ENCODE results near the gene BRPF3. TPM values are rescaled to one million over a fixed set of nuclear protein-coding genes. Genes with fewer than 3 reads are reported as not detected.

BRPF3 gene
- total RNA-seq (2021) (30.4 to 32.2 TPM (median 31.3 TPM) in 3 replicates), Bru-seq, nascent RNA (percentile 79 among the genes with signal in this experiment)
- long read RNA-seq, experiment 1, full-length matches to known transcripts: 38 of 127 reads
- long read RNA-seq, experiment 1, partial matches to known transcripts: 34 of 127 reads
- long read RNA-seq, experiment 1, other reads (novel, unspliced or antisense): 55 of 127 reads
- long read RNA-seq, experiment 2, partial matches to known transcripts: 15 of 39 reads
- long read RNA-seq, experiment 2, other reads (novel, unspliced or antisense): 22 of 39 reads
- long read RNA-seq, experiment 3: 0 reads

DNA sequence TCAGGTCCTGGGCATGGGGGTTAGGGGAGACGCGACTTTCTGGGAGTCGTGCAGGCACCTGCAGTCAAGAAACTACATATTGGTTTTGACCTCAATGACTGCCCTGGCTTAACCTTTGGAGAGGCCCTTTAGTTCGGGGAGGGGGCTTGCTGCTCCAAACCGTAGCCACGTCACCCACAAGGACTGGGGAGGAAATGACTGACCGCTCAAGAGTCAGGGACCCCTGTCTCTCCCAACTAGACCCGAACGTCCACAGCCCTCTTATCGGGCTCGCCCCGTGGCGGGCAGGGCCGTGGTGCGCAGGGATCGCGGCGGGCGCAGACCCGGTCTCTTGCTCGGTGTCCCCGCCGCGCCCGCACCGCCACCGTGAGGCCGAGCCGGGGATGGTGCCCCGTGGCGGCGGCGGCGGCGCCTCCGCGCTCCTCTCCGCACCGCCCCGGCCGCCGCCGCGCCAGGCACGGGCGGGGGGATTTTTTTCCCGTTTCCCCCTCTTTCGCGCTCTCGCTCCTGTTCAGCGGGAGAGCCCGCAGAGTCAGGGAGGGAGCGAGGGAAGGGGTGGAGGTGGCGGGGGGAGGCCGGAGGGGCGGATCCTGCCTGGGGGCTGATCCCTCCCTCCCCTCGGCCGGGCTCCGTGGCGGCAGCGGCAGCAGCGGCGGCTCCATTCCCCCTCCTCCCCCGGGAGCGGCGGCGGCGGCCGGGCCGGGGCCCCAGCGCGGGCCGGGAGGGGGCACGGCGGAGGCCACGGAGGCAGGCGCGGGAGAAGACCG is at the start of gene BRPF3:
Gene BRPF3 (plus strand): TSS at position 632 of the 767 bp plus-strand sequence. CDS start 3,579 bp downstream, outside the sequence.
- H3K4me1 Mint-ChIP-seq: peaks cover 25% of the 10 kb centered on the region
- ChIA-PET CTCF (interaction anchor here (1.4 to 1.8 kb wide), 3 partner anchors 57 to 164 kb away, joined by 4 to 15 read pairs (median 13); no protein-coding TSS in a partner anchor), POLR2A (no interaction called here)
- ATAC-seq (peak; percentile 48), DNase-seq (ENCODE audit: low spot score) (peak; percentile 80)
- no peaks in the 10 kb centered on the region for H3K9me3 Mint-ChIP-seq
- peaks cover 16% of the 10 kb centered on the region for H3K36me3 Mint-ChIP-seq
- H3K4me3 Mint-ChIP-seq: peak within 1 kb of the TSS; percentile 81
- peak within 1 kb of the TSS; percentile 64 for H3K27ac Mint-ChIP-seq
- no peaks in the 10 kb centered on the region; the same call in 1 of the 2 replicates for H3K27me3 Mint-ChIP-seq (ENCODE audit: low read depth)
- TF ChIP-seq, protein P1, sequence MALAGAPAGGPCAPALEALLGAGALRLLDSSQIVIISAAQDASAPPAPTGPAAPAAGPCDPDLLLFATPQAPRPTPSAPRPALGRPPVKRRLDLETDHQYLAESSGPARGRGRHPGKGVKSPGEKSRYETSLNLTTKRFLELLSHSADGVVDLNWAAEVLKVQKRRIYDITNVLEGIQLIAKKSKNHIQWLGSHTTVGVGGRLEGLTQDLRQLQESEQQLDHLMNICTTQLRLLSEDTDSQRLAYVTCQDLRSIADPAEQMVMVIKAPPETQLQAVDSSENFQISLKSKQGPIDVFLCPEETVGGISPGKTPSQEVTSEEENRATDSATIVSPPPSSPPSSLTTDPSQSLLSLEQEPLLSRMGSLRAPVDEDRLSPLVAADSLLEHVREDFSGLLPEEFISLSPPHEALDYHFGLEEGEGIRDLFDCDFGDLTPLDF (CRISPR knock-in tag; IDR thresholded peaks at IDR 0.05): no peak
- TF ChIP-seq, protein P2, sequence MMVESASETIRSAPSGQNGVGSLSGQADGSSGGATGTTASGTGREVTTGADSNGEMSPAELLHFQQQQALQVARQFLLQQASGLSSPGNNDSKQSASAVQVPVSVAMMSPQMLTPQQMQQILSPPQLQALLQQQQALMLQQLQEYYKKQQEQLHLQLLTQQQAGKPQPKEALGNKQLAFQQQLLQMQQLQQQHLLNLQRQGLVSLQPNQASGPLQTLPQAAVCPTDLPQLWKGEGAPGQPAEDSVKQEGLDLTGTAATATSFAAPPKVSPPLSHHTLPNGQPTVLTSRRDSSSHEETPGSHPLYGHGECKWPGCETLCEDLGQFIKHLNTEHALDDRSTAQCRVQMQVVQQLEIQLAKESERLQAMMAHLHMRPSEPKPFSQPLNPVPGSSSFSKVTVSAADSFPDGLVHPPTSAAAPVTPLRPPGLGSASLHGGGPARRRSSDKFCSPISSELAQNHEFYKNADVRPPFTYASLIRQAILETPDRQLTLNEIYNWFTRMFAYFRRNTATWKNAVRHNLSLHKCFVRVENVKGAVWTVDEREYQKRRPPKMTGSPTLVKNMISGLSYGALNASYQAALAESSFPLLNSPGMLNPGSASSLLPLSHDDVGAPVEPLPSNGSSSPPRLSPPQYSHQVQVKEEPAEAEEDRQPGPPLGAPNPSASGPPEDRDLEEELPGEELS (CRISPR knock-in tag; IDR thresholded peaks at IDR 0.05): peak; percentile 63
- TF ChIP-seq, protein P3, sequence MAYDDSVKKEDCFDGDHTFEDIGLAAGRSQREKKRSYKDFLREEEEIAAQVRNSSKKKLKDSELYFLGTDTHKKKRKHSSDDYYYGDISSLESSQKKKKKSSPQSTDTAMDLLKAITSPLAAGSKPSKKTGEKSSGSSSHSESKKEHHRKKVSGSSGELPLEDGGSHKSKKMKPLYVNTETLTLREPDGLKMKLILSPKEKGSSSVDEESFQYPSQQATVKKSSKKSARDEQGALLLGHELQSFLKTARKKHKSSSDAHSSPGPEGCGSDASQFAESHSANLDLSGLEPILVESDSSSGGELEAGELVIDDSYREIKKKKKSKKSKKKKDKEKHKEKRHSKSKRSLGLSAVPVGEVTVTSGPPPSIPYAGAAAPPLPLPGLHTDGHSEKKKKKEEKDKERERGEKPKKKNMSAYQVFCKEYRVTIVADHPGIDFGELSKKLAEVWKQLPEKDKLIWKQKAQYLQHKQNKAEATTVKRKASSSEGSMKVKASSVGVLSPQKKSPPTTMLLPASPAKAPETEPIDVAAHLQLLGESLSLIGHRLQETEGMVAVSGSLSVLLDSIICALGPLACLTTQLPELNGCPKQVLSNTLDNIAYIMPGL (CRISPR knock-in tag; IDR thresholded peaks at IDR 0.05): 0 out of 2 replicates have a peak, but pooled peaks have one; percentile 75
- TF ChIP-seq FOXP1 (CRISPR knock-in tag; IDR thresholded peaks at IDR 0.05; ENCODE audit: borderline replicate concordance) (peak; percentile 41; the same call in 1 of the 2 replicates), CREM (CRISPR knock-in tag; IDR thresholded peaks at IDR 0.05) (0 out of 2 replicates have a peak, but pooled peaks have one; percentile 25), ETV6 (CRISPR knock-in tag; IDR thresholded peaks at IDR 0.05) (peak; percentile 50; the same call in 1 of the 2 replicates), FOXK1 (CRISPR knock-in tag; IDR thresholded peaks at IDR 0.05) (peak; percentile 23; the same call in 1 of the 2 replicates), SP1 (CRISPR knock-in tag; conservative IDR thresholded peaks at IDR 0.05) (0 out of 2 replicates have a peak, but pooled peaks have one; percentile 41)
- TF ChIP-seq, protein P4, sequence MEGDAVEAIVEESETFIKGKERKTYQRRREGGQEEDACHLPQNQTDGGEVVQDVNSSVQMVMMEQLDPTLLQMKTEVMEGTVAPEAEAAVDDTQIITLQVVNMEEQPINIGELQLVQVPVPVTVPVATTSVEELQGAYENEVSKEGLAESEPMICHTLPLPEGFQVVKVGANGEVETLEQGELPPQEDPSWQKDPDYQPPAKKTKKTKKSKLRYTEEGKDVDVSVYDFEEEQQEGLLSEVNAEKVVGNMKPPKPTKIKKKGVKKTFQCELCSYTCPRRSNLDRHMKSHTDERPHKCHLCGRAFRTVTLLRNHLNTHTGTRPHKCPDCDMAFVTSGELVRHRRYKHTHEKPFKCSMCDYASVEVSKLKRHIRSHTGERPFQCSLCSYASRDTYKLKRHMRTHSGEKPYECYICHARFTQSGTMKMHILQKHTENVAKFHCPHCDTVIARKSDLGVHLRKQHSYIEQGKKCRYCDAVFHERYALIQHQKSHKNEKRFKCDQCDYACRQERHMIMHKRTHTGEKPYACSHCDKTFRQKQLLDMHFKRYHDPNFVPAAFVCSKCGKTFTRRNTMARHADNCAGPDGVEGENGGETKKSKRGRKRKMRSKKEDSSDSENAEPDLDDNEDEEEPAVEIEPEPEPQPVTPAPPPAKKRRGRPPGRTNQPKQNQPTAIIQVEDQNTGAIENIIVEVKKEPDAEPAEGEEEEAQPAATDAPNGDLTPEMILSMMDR (IDR thresholded peaks at IDR 0.05): 0 out of 2 replicates have a peak, but pooled peaks have one; percentile 24
- TF ChIP-seq, protein P5, sequence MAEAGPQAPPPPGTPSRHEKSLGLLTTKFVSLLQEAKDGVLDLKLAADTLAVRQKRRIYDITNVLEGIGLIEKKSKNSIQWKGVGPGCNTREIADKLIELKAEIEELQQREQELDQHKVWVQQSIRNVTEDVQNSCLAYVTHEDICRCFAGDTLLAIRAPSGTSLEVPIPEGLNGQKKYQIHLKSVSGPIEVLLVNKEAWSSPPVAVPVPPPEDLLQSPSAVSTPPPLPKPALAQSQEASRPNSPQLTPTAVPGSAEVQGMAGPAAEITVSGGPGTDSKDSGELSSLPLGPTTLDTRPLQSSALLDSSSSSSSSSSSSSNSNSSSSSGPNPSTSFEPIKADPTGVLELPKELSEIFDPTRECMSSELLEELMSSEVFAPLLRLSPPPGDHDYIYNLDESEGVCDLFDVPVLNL (CRISPR knock-in tag; IDR thresholded peaks at IDR 0.05; ENCODE audit: borderline replicate concordance, low read depth): no peak

DNA sequence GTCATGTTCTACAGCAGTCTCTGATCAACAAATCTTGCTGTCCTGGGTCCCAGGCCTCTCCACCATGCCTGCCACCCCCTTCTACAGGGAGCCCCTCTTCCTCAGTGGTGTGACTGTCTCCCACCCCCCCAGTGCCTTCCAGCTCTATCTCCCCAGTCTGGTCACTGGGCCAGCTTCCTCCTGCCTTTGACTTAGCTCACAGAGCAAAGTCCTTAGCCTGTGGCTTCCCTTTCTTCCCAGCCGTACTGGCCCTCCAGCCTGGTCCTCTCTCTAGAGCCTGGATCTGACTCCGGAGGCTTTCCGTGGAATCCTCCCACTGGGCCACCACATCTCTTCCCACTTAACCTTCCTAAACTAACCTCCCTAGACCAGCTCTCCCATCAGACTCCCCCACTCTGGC is 49.2 kb upstream of the BRPF3 start:
- Mint-ChIP-seq H3K27ac (no peak overlapping the region), H3K9me3 (peaks cover 34% of the 10 kb centered on the region), H3K27me3 (ENCODE audit: low read depth) (peaks cover 5% of the 10 kb centered on the region), H3K4me1 (peaks cover 5% of the 10 kb centered on the region), H3K4me3 (no peak overlapping the region), H3K36me3 (peaks cover 8% of the 10 kb centered on the region)
- ATAC-seq: no peak
- ChIA-PET POLR2A (interaction anchor here (1.0 kb wide), 1 partner anchor 16 kb away, joined by 3 read pairs; no protein-coding TSS in a partner anchor), CTCF (no interaction called here)
- TF ChIP-seq, protein P2 (CRISPR knock-in tag; IDR thresholded peaks at IDR 0.05): no peak
- no peak for TF ChIP-seq KAT7 (CRISPR knock-in tag; IDR thresholded peaks at IDR 0.05; ENCODE audit: borderline replicate concordance)
- TF ChIP-seq SMAD4 (CRISPR knock-in tag; IDR thresholded peaks at IDR 0.05): no peak
- no peak for DNase-seq (ENCODE audit: low spot score)

Data from WTC11 (cell line).